Testis (tissue), 3 donors: ENCODE results near the gene FRMPD4. TPM values are rescaled to one million over a fixed set of nuclear protein-coding genes. Genes with fewer than 3 reads are reported as not detected.

ENCODE experiments used
- DNase-seq: peaks from one replicate; pipeline ENCODE4 v3.0.0-alpha.2; 2019
- H3K27ac ChIP-seq, 2 donors: fragments of 200-600 bp; sonication (generic); one replicate each; pipeline ENCODE4 v1.5.1; 2019
- H3K27me3 ChIP-seq: fragments of 200-600 bp; sonication (generic); one replicate; pipeline ENCODE4 v1.5.1; 2019
- H3K36me3 ChIP-seq: fragments of 200-600 bp; sonication (generic); one replicate; pipeline ENCODE4 v1.5.1; 2017; ENCODE audit warnings: low read depth; ENCODE audit errors: missing control alignments
- H3K4me1 ChIP-seq: fragments of 200-600 bp; sonication (generic); one replicate; pipeline ENCODE4 v1.5.1; 2019
- H3K4me3 ChIP-seq, 2 donors: fragments of 200-600 bp; sonication (generic); one replicate each; pipeline ENCODE4 v1.5.1; 2017 to 2019
- H3K9me3 ChIP-seq: fragments of 200-600 bp; sonication (generic); one replicate; pipeline ENCODE4 v1.5.1; 2017
- POLR2A ChIP-seq: fragments of 450-650 bp; IDR thresholded peaks from one replicate; pipeline ENCODE4 v1.6.1; 2017; ENCODE audit warnings: antibody characterized with exemption, mild to moderate bottlenecking, moderate library complexity
- WGBS, 2 donors: methylation state at CpG; one replicate each; pipeline ENCODE4 v1.1.5; 2018; 5-methylcytosine and 5-hydroxymethylcytosine counted together
- intact Hi-C: fragments of 100-400 bp; cut with DNase I; formaldehyde crosslinking; loops from one replicate; pipeline ENCODE4 v1.15.1; 2023; ENCODE audit warnings: low total_unique reads
- polyA plus RNA-seq: library from polyadenylated mRNA; stranded (reverse); fragments of 350-450 nt; fragmentation: Illumina TruSeq; extraction: RNeasy Lipid Tissue Mini Kit (QIAGEN cat#74804); gene quantifications from one replicate; pipeline ENCODE4 v1.2.3, GENCODE V29; 2014; ENCODE audit warnings: low read depth, low replicate concordance; ENCODE audit not compliant: insufficient read depth
- total RNA-seq, 2 donors: library from RNA; depleted of rRNA; stranded (reverse); fragments of >200 nt; gene quantifications; one replicate each; pipeline ENCODE4 v1.2.3, GENCODE V29; 2016
- TF ChIP-seq, protein P1 (sequence below), 3 experiments: fragments of 450-650 bp in 2 of 3; fragments of 200-600 bp in 1 of 3; sonication (generic) in 1 of 3; IDR thresholded peaks; one replicate each; pipeline ENCODE4 v1.5.1; 2016 to 2019; ENCODE audit warnings: antibody characterized with exemption in 3 of 3, mild to moderate bottlenecking in 2 of 3, moderate library complexity in 1 of 3

Gene FRMPD4
- total and polyA plus RNA-seq, 3 donors from 2014 or later, result 1.1 to 1.6 (median 1.3) TPM

GRCh38 chrX:12711435-12712040 lies 573.3 kb downstream of the FRMPD4 start:
- Histone ChIP-seq H3K27ac (no peak overlapping the region), H3K9me3 (no peaks in the 10 kb centered on the region), H3K36me3 (no peaks in the 10 kb centered on the region), H3K4me1 (no peaks in the 10 kb centered on the region), H3K4me3 (no peak overlapping the region), H3K27me3 (no peaks in the 10 kb centered on the region)
- 84 to 90% methylated on average over 4 of the region's 4 CpGs for WGBS, 2 donors
- intact Hi-C loops, result no loop called here
- no peak for DNase-seq
- no peak for TF ChIP-seq POLR2A
- TF ChIP-seq, protein P1, sequence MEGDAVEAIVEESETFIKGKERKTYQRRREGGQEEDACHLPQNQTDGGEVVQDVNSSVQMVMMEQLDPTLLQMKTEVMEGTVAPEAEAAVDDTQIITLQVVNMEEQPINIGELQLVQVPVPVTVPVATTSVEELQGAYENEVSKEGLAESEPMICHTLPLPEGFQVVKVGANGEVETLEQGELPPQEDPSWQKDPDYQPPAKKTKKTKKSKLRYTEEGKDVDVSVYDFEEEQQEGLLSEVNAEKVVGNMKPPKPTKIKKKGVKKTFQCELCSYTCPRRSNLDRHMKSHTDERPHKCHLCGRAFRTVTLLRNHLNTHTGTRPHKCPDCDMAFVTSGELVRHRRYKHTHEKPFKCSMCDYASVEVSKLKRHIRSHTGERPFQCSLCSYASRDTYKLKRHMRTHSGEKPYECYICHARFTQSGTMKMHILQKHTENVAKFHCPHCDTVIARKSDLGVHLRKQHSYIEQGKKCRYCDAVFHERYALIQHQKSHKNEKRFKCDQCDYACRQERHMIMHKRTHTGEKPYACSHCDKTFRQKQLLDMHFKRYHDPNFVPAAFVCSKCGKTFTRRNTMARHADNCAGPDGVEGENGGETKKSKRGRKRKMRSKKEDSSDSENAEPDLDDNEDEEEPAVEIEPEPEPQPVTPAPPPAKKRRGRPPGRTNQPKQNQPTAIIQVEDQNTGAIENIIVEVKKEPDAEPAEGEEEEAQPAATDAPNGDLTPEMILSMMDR (IDR thresholded peaks at IDR 0.05), result no peak

DNA sequence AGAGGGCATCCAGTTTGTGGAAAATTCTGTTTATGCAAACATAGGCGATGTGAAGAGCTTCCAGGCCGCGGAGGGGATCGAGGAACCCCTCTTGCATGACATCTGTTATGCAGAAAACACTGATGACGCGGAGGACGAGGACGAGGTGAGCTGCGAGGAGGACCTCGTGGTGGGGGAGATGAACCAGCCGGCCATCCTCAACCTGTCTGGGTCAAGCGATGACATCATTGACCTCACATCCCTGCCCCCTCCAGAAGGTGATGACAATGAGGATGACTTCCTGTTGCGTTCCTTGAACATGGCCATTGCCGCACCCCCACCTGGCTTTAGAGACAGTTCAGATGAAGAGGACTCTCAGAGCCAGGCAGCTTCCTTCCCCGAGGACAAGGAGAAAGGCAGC lies 578.3 kb downstream of the FRMPD4 start:
- no peak for DNase-seq
- no peak overlapping the region for H3K4me3 ChIP-seq
- no peaks in the 10 kb centered on the region for H3K9me3 ChIP-seq
- WGBS, 2 donors, result 80 to 91% methylated on average over 8 to 15 of the region's 15 CpGs
- intact Hi-C loops, result no loop called here
- no peaks in the 10 kb centered on the region for H3K4me1 ChIP-seq
- no peaks in the 10 kb centered on the region for H3K36me3 ChIP-seq
- H3K27me3 ChIP-seq, result no peaks in the 10 kb centered on the region
- no peak overlapping the region for H3K27ac ChIP-seq
- TF ChIP-seq POLR2A, result no peak
- TF ChIP-seq, protein P1 (IDR thresholded peaks at IDR 0.05), result no peak

GRCh38 chrX:12719837-12720236 lies 581.6 kb downstream of the FRMPD4 start:
- Histone ChIP-seq H3K4me3 (no peak overlapping the region), H3K27ac (no peak overlapping the region), H3K4me1 (no peaks in the 10 kb centered on the region), H3K36me3 (no peaks in the 10 kb centered on the region), H3K27me3 (no peaks in the 10 kb centered on the region), H3K9me3 (no peaks in the 10 kb centered on the region)
- no peak for DNase-seq
- intact Hi-C loops, result no loop called here
- TF ChIP-seq POLR2A, result no peak

DNA sequence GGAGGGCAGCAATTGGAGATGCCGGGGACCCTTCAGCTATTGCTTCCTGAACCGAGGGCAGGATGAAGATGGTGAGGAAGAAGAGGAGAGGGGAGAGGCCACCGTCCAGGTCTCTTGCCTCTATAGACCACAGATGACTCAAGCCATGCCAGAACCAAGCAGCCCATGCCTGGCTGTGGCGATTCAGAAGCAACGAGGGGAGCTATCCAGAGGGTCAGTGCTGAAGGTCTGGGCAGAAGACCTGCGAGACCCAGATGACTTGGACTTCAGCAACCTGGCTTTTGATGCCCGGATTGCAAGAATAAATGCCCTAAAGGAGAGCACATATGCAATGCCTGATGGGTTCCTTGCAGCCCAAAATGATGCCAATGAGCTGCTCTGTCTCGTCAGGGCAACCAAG lies 582.8 kb downstream of the FRMPD4 start:
- no peak for DNase-seq
- Histone ChIP-seq H3K36me3 (no peaks in the 10 kb centered on the region), H3K9me3 (no peaks in the 10 kb centered on the region), H3K27ac (no peak overlapping the region), H3K27me3 (no peaks in the 10 kb centered on the region), H3K4me1 (no peaks in the 10 kb centered on the region), H3K4me3 (no peak overlapping the region)
- WGBS, 2 donors, result 45 to 53% methylated on average over 5 to 8 of the region's 8 CpGs
- TF ChIP-seq, protein P1 (IDR thresholded peaks at IDR 0.05), result no peak
- TF ChIP-seq POLR2A, result no peak
- intact Hi-C loops, result no loop called here

GRCh38 chrX:12722314-12722713 lies 584.0 kb downstream of the FRMPD4 start:
- TF ChIP-seq, protein P1 (IDR thresholded peaks at IDR 0.05), result no peak
- no peak for TF ChIP-seq POLR2A
- H3K9me3 ChIP-seq, result no peaks in the 10 kb centered on the region
- DNase-seq, result no peak
- 85 to 86% methylated on average over 1 of the region's 1 CpG for WGBS, 2 donors
- H3K27ac ChIP-seq, result no peak overlapping the region
- intact Hi-C loops, result no loop called here
- H3K4me1 ChIP-seq, result no peaks in the 10 kb centered on the region
- no peaks in the 10 kb centered on the region for H3K27me3 ChIP-seq
- H3K36me3 ChIP-seq, result no peaks in the 10 kb centered on the region
- H3K4me3 ChIP-seq, result no peak overlapping the region
